Testis (tissue), 2 donors: Measurements from ENCODE around the gene GUCA2A.

ENCODE experiments used
- CTCF ChIP-seq, 3 experiments: fragments of 450-650 bp in 2 of 3; fragments of 200-600 bp in 1 of 3; sonication (generic) in 1 of 3; IDR thresholded peaks; one replicate each; pipeline ENCODE4 v1.5.1; 2016 to 2019; ENCODE audit warnings: antibody characterized with exemption in 3 of 3, mild to moderate bottlenecking in 2 of 3, moderate library complexity in 1 of 3
- POLR2A ChIP-seq: fragments of 450-650 bp; IDR thresholded peaks from one replicate; pipeline ENCODE4 v1.6.1; 2017; ENCODE audit warnings: antibody characterized with exemption, mild to moderate bottlenecking, moderate library complexity

- no peak for TF ChIP-seq CTCF (IDR thresholded peaks at IDR 0.05)
- TF ChIP-seq POLR2A, result no peak
Observed at GRCh38 chr1:42140191-42140590, 24.4 kb downstream of the GUCA2A start.
